GM19452 (cell line): ENCODE data around the gene RPL3.

ENCODE experiments used
- ATAC-seq: cut with Tn5 transposase; IDR thresholded peaks from one replicate; pipeline ENCODE4 v1.9.1; 2021; ENCODE audit not compliant: unreplicated experiment

RPL3 gene

GRCh38 chr22:39317775-39318506, 1.5 kb downstream of the RPL3 start:
- ATAC-seq, result no peak

GRCh38 chr22:39317084-39317774, 2.2 kb downstream of the RPL3 start:
- no peak for ATAC-seq

- no peak for ATAC-seq
These were observed 2.9 kb downstream of the RPL3 start for GRCh38 chr22:39316440-39317083.

- no peak for ATAC-seq
These were observed 4.0 kb downstream of the RPL3 start for GRCh38 chr22:39315389-39315788.

GRCh38 chr22:39314251-39314971, 5.0 kb downstream of the RPL3 start:
- ATAC-seq, result no peak

- no peak for ATAC-seq
These were observed 6.0 kb downstream of the RPL3 start for GRCh38 chr22:39313258-39314001.

GRCh38 chr22:39312410-39312809, 7.0 kb downstream of the RPL3 start:
- no peak for ATAC-seq

- no peak for ATAC-seq
These were observed 7.6 kb downstream of the RPL3 start for GRCh38 chr22:39311592-39312400.

GRCh38 chr22:39309881-39310714, 9.3 kb downstream of the RPL3 start:
- no peak for ATAC-seq

- ATAC-seq, result no peak
These were observed 10.0 kb downstream of the RPL3 start for GRCh38 chr22:39309364-39309861.

- no peak for ATAC-seq
These were observed 10.6 kb downstream of the RPL3 start for GRCh38 chr22:39308614-39309363.

- ATAC-seq, result no peak
These were observed 12.7 kb downstream of the RPL3 start for GRCh38 chr22:39306456-39307361.

GRCh38 chr22:39303892-39304671, 15.3 kb downstream of the RPL3 start:
- ATAC-seq, result no peak

GRCh38 chr22:39303358-39303757, 16.1 kb downstream of the RPL3 start:
- no peak for ATAC-seq

- no peak for ATAC-seq
These were observed 16.9 kb downstream of the RPL3 start for GRCh38 chr22:39302431-39302960.

GRCh38 chr22:39301926-39302325, 17.5 kb downstream of the RPL3 start:
- ATAC-seq, result no peak
